ENCODE data around the gene ZNF471.

ZNF471 gene

GRCh38 chr19:56572589-56572988 is 64.9 kb downstream of the ZNF471 start:
- DNase-seq (ENCODE audit: low read depth in 2 of 2, low spot score in 1 of 2): no peak

GRCh38 chr19:56573914-56574313 is 66.3 kb downstream of the ZNF471 start:
- DNase-seq (ENCODE audit: low read depth in 2 of 2, low spot score in 1 of 2): no peak

- DNase-seq (ENCODE audit: low read depth in 2 of 2, low spot score in 1 of 2): no peak
Observed at GRCh38 chr19:56577719-56578602, 70.3 kb downstream of the ZNF471 start.

All from stimulated activated CD8-positive, alpha-beta memory T cell treated with anti-CD3 and anti-CD28 coated beads, Interleukin-4, amount 100 ng/mL, for 4 hours (primary cell).